D721Med (cell line): ENCODE data around the gene SPC24.
"Not testable (repeated sequence)": the region's sequence is repeated elsewhere in the genome, so short reads cannot be mapped to it uniquely, and the experiment has no call there.

Experiments used
- DNase-seq: peaks from one replicate; pipeline ENCODE4 v3.0.0; 2011; ENCODE audit warnings: low spot score; ENCODE audit not compliant: insufficient read length
- FAIRE-seq: peaks from 2 replicates; lab custom pipeline; 2011; peaks lifted over from hg19 to GRCh38; lab: Jason Lieb, UNC
- CTCF ChIP-seq: IDR thresholded peaks from 2 replicates; pipeline ENCODE4 v1.5.1; 2012; ENCODE audit warnings: mild to moderate bottlenecking, control low read depth; ENCODE audit not compliant: insufficient read depth; ENCODE audit errors: missing control alignments

Gene SPC24

GRCh38 chr19:11100049-11100448 lies 55.5 kb downstream of the SPC24 start:
- FAIRE-seq (no peak), DNase-seq (no peak)
- no peak for TF ChIP-seq CTCF

- FAIRE-seq (no peak), DNase-seq (no peak)
- no peak for TF ChIP-seq CTCF
Observed at GRCh38 chr19:11098861-11099260, 56.7 kb downstream of the SPC24 start.

- DNase-seq (no peak), FAIRE-seq (no peak)
- TF ChIP-seq CTCF, result no peak
Observed at GRCh38 chr19:11098327-11098726, 57.3 kb downstream of the SPC24 start.

GRCh38 chr19:11097367-11097766 lies 58.2 kb downstream of the SPC24 start:
- not testable (repeated sequence) for DNase-seq, FAIRE-seq

GRCh38 chr19:11096210-11096841 lies 59.3 kb downstream of the SPC24 start:
- no peak for TF ChIP-seq CTCF
- DNase-seq (no peak), FAIRE-seq (no peak)
